Mucosa of descending colon (tissue), 3 donors: ENCODE data around the gene CHST13. TPM values are rescaled to one million over a fixed set of nuclear protein-coding genes. Genes with fewer than 3 reads are reported as not detected.

Source experiments
- ATAC-seq: fragments of 200-7000 bp; cut with Tn5 transposase; one replicate; pipeline ENCODE4 v1.9.1; 2020; ENCODE audit warnings: mild to moderate bottlenecking, moderate library complexity
- DNase-seq, 3 donors: peaks; one replicate each; pipeline ENCODE4 v3.0.0-alpha.2; 2020
- H3K36me3 ChIP-seq: fragments of 200-600 bp; one replicate; pipeline ENCODE4 v1.8.0; 2021; ENCODE audit warnings: low read depth, mild to moderate bottlenecking
- H3K4me1 ChIP-seq: fragments of 200-600 bp; one replicate; pipeline ENCODE4 v1.8.0; 2021; ENCODE audit warnings: low read depth, mild to moderate bottlenecking
- H3K4me3 ChIP-seq: fragments of 200-600 bp; one replicate; pipeline ENCODE4 v1.8.0; 2021; ENCODE audit warnings: mild to moderate bottlenecking
- H3K9me3 ChIP-seq: fragments of 200-600 bp; one replicate; pipeline ENCODE4 v1.8.0; 2021; ENCODE audit warnings: mild to moderate bottlenecking
- intact Hi-C, 2 donors: fragments of 100-400 bp; cut with DNase I in 1 of 2; cut with micrococcal nuclease in 1 of 2; formaldehyde crosslinking; loops; one replicate each; pipeline versions ENCODE4 v1.11.0 to v1.11.1; 2022; cut with DNase I, micrococcal nuclease
- total RNA-seq, 3 donors: library from RNA; stranded (reverse); fragmentation: NEBNext Ultra II Directional in 2 of 3; extraction: Animal tissue kit (Norgen Biotek cat#: 25700) in 2 of 3; gene quantifications; one replicate each; pipeline versions ENCODE4 v1.2.1 to v1.2.4, GENCODE V29; 2021 to 2023
- TF ChIP-seq, protein P1 (sequence below): fragments of 200-600 bp; IDR thresholded peaks from one replicate; pipeline ENCODE4 v1.8.0; 2022; ENCODE audit warnings: antibody characterized with exemption, mild to moderate bottlenecking
- donor health status: DM: no; HTN: no; CAD: no; lungs with moderate emphysema.
- donor health status: DM: no; HTN: no; CAD: no.
- donor health status: DM: no; HTN: yes; CAD: no.

Gene CHST13
- total RNA-seq, 3 donors from 2014 or later = 0.27 to 5.7 (median 0.98) TPM

GRCh38 chr3:126477061-126477380 is 46.9 kb upstream of the CHST13 start:
- no peaks in the 10 kb centered on the region for H3K36me3 ChIP-seq
- H3K4me1 ChIP-seq = peaks cover 19% of the 10 kb centered on the region
- H3K4me3 ChIP-seq = no peak overlapping the region
- DNase-seq (peak in 1 of 3 donors; percentile 15), ATAC-seq (no peak)
- TF ChIP-seq, protein P1, sequence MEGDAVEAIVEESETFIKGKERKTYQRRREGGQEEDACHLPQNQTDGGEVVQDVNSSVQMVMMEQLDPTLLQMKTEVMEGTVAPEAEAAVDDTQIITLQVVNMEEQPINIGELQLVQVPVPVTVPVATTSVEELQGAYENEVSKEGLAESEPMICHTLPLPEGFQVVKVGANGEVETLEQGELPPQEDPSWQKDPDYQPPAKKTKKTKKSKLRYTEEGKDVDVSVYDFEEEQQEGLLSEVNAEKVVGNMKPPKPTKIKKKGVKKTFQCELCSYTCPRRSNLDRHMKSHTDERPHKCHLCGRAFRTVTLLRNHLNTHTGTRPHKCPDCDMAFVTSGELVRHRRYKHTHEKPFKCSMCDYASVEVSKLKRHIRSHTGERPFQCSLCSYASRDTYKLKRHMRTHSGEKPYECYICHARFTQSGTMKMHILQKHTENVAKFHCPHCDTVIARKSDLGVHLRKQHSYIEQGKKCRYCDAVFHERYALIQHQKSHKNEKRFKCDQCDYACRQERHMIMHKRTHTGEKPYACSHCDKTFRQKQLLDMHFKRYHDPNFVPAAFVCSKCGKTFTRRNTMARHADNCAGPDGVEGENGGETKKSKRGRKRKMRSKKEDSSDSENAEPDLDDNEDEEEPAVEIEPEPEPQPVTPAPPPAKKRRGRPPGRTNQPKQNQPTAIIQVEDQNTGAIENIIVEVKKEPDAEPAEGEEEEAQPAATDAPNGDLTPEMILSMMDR = no peak
- intact Hi-C loops = no loop called here
- H3K9me3 ChIP-seq = no peaks in the 10 kb centered on the region

DNA sequence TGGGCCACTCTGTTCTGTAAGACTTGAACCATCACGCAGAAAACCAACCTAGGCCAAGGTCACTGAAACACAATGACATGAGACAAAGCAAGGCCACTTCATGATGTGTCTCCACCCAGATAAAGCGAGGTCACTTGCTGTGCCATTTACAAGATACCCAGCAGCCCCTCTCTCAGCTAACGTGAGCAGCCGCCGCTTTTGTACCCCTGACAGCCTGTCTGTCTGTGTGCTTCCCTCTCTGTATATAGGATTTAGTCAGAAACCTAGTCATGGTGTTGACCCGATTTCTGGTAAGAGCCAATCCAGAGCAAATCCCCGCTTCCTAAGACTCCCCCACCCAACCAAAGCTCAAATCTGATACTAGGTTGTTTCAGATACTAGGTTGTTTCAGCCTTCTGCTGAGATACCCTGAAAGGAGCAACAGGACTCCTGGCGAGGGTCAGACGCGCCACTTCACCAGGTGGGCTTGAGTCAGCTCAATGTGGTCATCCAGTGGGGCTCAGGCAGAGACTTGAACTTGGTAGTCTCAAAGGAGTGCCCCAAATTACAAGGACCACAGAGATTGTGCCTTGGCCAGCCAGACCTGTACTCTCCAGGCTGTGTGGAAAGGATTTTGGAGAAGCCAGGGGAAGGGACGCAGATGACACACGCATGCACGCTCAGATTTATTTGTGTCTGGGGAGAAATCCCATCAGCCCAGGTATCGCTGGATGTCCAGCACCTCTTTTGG is 45.2 kb upstream of the CHST13 start:
- no peak for ATAC-seq
- TF ChIP-seq, protein P1 = no peak
- intact Hi-C loops = no loop called here
- Histone ChIP-seq H3K4me1 (peaks cover 8% of the 10 kb centered on the region), H3K36me3 (no peaks in the 10 kb centered on the region), H3K4me3 (no peak overlapping the region), H3K9me3 (no peaks in the 10 kb centered on the region)
- DNase-seq = no peak

DNA sequence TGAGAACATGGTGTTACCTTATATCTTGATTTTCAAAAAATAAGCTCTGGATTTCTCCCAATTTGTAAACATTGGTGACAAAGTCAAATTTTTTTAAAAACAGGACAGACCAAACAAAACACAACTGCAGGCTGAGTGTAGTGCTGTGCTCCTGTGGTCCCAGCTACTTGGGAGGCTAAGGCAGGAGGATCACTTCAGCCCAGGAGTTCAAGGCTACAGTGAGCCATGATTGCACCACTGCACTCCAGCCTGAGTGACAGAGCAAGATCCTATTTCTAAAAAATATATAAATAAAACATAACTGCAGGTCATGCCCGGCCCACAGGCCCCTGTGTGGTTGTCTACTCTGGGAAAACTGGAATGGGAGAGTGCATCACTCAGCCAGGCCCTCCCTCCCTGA is 44.3 kb upstream of the CHST13 start:
- DNase-seq = no peak
- peaks cover under 1% of the 10 kb centered on the region for H3K4me1 ChIP-seq
- TF ChIP-seq, protein P1 = no peak
- intact Hi-C loops = no loop called here
- H3K9me3 ChIP-seq = no peaks in the 10 kb centered on the region
- no peak overlapping the region for H3K4me3 ChIP-seq
- ATAC-seq = no peak
- no peaks in the 10 kb centered on the region for H3K36me3 ChIP-seq

DNA sequence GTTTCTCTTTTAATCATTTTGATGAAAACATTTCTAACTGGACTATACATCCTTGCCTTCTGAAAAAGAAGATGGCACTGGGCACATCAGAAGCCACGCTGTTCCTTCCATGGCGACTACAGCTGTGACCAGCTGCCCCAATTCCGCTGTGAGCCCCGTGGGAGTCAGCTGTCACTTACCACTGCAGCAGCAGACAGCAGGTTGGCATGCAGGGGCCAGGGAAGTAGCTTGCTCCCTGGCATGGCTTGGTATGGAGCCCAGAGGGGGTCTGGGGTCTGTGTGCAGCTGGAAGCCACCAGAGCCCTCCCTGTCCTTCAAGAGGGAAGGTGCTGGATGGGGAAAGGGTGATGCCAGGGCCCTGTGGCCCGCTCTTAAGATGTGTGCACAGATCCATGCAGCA is 43.7 kb upstream of the CHST13 start:
- ATAC-seq (no peak), DNase-seq (no peak)
- TF ChIP-seq, protein P1 = no peak
- no peaks in the 10 kb centered on the region for H3K4me1 ChIP-seq
- H3K9me3 ChIP-seq = no peaks in the 10 kb centered on the region
- no peak overlapping the region for H3K4me3 ChIP-seq
- no peaks in the 10 kb centered on the region for H3K36me3 ChIP-seq
- intact Hi-C loops = no loop called here

DNA sequence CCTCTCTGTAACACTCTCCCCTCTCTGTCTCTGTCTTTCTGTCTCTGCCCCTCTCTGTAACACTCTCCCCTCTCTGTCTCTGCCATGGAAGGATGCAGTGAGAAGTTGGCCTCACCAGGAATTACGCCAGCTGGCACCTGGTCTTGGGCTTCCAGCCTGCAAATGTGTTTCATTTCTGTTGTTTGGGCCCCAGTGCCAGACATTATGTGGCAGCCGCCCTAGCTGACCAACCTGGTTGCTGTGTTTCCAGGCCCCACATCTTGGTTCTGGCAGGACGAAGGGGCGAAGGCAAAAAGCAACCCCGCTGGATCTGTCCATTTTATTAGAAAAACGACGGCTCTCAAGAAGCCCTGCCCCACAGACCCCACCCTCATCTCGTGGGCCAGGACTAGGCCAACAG is 43.1 kb upstream of the CHST13 start:
- no peak for ATAC-seq
- intact Hi-C loops = no loop called here
- TF ChIP-seq, protein P1 = no peak

More for the DNA sequence above, 43.1 kb upstream of the CHST13 start:
- no peaks in the 10 kb centered on the region for H3K9me3 ChIP-seq
- H3K4me3 ChIP-seq = no peak overlapping the region
- no peaks in the 10 kb centered on the region for H3K4me1 ChIP-seq
- no peaks in the 10 kb centered on the region for H3K36me3 ChIP-seq
- DNase-seq = no peak
